SKM-1 (cell line): ENCODE results near the gene MUC20.

Experiments used
- DNase-seq: peaks from one replicate; lab custom pipeline; 2025; ENCODE audit not compliant: unreplicated experiment; lab: John Stamatoyannopoulos, UW

Gene MUC20

DNA sequence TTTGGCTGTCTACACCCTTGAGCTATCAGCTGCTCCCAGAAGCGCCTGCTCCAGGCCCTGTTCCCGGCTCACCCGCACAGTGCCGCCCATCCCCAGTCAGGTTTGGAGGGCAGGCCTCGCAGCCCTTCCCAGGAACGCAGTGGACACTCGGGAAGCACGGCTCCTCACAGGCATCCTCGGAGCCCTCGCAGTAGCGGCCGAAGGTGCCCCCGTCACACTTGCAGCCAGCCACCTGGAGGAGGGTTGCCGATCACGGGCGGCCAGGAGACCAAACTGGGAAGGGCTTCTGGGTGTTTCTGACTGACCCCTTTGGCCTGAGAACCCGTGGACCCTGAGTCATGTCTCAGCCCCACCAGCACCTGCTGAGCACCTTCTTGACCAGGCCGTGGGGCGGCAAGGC is 33.4 kb downstream of the MUC20 start:
- DNase-seq, result no peak

DNA sequence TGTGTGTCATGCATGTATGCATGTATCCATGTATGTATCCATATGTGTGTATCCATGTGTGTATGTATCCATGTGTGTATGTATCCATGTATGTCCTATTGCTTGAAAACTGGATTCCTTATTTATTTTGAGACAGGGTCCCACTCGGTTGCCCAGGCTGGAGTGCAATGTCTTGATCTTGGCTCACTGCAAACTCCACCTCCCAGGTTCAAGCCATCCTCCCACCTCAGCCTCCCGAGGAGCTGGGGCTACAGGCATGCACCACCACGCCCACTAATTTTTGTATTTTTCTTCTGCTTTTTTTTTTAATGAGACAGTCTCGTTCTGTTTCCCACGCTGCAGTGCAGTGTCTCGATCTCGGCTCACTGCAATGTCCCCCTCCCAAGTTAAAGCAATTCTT is 34.1 kb downstream of the MUC20 start:
- DNase-seq, result no peak

DNA sequence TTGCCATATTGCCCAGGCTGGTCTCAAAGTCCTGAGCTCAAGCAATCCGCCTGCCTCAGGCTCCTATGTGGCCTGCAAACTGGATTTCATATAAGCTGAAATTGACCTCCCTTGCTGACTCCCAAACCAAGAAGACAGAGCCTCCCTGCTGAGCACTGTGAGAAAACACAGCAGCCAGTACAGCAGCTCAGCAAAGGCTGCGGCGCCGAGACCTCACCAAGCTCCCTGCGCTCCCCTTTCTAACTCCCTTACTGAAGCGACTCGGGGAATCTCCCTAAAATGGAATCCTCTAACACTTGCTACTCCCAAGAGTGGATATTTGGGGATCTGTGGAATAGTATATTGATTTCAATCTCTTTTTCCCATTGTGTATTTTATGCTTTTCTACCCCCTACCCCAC is 34.6 kb downstream of the MUC20 start:
- no peak for DNase-seq

DNA sequence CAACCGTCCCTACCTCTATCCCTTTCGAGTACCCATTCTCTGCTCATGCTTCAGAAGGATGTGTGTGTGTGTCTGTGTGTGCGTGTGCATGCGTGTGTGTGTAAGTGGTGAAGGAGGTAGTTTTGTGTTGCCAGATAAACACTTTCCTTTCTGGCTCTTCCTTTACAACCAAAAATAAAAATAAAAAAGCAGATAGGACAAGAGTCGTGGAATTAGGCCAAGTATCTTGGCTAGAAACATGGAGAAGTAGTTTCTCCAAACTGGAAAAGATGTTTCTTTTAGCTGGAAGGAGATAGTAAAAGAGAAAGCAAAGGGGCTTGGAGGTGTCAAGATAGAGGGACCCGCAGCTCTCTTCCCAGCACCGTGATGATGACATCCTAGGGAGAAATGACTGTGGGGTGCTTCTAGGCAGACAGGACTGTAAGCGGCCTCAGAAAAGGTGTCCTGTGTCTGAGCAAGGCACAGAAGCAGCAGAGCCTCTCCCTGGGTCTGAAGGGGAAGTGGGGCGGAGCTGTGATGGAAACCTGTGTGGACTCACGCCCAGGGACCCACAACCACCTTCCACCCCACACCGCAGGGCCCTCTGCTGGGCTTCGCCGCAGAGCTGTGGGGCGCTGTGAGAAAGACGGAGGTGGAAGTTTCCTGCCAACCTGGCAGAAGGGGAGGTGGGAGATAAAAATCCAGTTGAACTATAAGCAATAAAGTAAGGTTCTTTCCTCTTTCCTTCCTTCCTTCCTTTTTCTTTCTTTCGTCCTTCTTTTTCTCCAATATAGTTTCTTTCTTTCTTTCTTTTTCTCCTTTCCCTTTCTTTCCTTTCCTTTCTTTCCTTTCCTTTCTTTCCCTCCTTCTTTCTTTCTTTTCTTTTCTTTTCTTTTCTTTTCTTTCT is 35.3 kb downstream of the MUC20 start:
- DNase-seq, result no peak

- no peak for DNase-seq
These were observed 36.6 kb downstream of the MUC20 start for GRCh38 chr3:195757438-195757770.

GRCh38 chr3:195757827-195758226 is 37.0 kb downstream of the MUC20 start:
- DNase-seq, result no peak

GRCh38 chr3:195758721-195759353 is 38.1 kb downstream of the MUC20 start:
- no peak for DNase-seq

DNA sequence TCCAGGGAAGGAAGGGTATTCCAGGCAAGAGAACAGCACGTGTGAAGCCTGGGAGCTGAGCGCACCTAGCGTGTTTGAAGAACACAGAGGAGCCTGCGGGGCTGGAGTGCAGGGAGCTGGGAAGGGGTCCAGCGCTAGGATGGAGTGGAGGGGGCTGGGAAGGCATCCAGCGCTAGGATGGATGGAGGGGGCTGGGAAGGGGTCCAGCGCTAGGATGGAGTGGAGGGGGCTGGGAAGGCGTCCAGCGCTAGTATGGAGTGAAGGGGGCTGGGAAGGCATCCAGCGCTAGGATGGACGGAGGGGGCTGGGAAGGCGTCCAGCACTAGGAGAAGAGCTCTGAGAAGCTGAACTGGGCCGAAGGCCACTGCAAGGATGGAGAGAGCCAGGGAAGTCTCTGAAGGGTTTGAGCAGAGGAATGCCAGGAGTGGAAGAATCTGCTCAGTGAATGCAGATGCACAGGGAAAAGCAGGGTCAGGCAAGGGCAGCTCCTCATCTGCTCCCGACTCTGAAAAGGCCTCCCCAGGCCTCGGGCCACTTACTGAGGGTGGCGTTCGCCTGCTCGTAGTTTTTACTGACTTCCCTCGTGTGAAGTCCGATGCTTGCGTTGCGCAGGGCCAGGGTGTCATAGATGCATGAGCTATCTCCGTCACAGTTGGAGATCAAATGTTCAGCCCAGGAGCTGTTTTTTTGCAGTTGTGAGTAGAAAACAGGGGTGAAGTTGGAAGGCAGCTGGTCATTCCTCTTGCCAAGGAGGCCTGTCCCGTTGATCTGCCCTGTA is 39.8 kb downstream of the MUC20 start:
- DNase-seq, result no peak

DNA sequence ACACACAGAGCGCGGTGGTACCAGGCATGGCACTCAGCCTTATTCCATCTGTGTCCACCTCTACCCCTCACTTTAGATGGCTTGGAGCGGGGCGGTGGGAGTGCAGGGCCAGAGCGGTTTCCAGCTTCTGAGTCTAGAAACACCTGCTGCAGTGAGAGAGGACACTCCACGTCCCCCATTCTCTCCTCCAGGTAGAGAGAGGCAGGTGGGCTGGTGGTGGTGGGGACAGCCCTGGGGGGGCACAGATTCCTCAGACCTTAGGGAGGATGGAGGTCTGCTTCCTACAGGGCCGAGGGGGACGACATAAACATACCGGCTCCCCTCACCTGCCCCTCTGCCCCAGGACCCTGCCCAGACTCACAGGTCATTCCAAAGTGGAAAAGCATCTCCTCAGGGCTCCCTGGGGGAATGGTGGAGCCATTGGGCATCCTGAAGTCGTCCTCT is 40.4 kb downstream of the MUC20 start:
- no peak for DNase-seq

DNA sequence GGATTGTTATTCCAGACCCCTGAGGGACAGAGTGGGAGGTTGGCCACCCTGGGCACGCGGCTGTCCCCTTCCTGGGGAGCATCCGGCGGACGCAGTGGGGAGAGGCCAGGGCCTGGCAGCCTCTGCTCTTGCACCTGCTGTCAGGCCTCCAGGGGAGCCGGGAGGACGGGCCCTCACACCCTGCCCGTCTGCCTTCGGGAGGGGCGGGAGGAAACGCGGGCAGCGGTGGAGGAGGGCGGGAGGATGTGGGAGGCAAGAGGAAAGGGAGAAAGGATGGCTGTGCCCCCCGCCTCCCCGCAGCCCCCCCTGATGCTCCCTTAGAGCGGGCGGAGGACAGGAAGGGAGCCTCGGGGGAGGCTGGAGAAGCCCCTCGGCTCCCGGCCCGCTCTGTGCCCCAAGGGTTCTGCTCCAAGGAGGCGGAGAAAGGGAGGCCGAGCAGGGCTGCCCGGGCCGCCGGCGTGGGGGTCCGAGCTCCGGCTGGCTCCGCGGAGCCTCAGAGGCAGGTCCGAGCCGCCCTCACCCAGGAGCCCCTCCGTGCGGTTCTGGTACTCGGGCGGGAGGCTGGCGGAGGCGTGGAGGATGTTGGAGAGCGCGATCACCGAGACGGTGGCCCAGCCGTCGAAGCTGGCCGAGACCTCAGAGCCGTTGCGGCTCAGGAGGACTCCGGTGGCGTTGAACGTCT is 40.9 kb downstream of the MUC20 start:
- no peak for DNase-seq

DNA sequence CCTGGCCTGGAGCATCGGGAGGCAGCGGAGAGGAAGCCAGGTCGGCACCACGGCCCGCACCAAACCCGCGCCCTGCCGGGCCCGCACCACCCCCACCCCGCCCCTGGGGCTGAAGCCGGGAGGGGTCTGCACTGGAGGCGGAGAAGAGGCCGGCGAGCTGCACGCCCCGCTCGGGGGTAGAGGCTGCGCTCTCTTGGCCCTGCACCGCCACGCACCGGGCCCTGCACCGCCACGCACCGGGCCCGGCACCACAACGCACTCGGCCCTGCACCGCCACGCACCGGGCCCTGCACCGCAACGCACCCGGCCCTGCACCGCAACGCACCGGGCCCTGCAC is 41.4 kb downstream of the MUC20 start:
- DNase-seq, result no peak

DNA sequence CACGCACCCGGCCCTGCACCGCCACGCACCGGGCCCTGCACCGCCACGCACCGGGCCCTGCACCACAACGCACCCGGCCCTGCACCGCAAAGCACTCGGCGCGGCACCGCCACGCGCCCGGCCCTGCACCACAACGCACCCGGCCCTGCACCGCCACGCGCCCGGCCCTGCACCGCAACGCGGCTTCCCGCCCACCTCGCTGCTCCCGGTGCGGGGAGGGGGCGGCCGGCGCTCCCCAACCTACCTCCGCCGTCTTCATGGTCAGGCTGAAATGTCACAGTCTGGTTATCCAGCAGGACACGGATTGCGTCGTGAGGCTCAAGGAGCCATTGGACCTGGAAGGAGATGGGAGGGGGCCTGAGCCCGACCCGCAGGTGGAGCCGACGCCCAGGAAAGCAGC is 41.8 kb downstream of the MUC20 start:
- DNase-seq, result no peak

- DNase-seq, result no peak
These were observed 42.5 kb downstream of the MUC20 start for GRCh38 chr3:195763076-195763830.

GRCh38 chr3:195763843-195764825 is 43.4 kb downstream of the MUC20 start:
- no peak for DNase-seq

DNA sequence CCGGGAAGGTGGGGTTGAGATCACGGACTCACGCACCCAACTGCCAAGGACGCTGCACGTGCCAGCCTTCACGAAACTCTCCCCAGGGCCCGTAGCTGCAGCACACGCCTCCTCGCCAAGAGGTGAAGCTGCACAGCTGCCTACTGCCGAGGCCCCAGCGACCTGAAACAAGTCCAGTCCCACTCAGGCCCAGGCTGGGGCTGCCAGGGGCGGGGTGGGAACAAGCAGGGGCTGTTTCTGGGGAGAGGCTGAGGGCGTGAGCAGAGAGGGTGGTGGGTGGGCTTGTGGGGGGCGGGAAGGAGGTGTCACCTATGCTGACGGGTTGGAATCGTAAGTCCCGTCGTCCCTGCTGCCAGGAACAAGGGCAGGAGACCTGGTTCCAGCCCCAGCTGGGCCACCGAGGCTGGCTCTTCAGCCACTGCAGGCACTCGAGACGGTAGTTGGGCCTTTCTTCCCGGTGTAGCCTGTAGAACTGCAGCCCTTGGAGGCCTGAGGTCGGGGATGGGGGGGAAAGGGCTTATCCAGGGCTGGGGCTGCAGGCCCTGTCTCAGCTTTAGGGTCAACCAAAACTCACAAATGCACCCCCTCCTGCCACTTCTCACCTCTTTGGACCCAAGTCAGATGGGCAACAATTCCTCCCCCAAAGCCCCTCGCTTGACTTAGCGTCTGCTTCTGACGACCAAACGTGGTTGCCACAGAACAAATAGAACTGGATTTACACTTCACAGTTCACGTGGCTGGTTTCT is 44.4 kb downstream of the MUC20 start:
- DNase-seq, result no peak

DNA sequence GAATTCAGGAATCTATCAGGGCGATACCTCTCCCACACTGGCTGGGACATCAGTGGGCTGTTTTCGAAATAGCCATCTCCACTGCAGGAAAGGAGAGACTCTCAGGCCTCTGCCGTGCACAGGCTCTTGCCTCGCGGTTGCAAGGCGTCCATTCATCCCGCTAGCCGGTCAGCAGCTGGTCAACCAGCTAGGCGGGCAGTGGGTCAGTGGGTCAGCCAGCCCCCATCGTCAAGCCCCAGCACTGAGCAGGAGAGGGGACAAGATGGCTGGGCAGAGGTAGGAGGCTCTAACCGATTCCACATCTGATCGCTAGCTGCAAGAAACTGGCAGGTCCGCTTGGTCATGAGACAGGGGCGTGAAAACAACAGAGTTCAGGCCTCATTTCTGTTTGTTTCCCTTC is 45.9 kb downstream of the MUC20 start:
- no peak for DNase-seq

- no peak for DNase-seq
These were observed 47.0 kb downstream of the MUC20 start for GRCh38 chr3:195767792-195768191.

GRCh38 chr3:195768414-195768813 is 47.6 kb downstream of the MUC20 start:
- no peak for DNase-seq

DNA sequence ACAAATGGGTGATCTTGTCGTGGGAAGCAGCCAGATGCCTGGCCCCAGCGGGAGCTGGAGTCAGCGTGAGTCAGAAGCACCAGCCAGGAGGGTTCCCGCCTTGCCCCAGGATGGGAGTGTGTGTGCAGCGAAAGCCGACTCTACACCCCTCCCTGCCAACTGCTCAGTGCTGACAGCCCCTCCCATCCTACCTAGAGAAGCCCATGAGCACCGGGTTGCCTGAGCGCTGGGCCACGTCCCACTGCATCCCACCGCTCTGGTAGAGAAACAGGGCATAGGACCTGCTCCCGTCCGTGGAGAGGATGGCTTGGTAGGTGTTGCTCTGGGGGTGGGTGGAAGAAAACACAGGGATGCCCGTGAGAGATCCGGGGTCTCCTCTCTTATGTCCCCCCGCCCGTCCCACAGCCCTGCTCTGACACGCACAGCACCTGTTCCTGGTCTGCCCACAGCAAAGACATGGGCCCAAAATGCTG is 48.1 kb downstream of the MUC20 start:
- no peak for DNase-seq
